ENCODE results near the gene EVI2B.
A peak's percentile ranks its signal among the peaks of the same experiment; 100 is the strongest.

EVI2B gene

DNA sequence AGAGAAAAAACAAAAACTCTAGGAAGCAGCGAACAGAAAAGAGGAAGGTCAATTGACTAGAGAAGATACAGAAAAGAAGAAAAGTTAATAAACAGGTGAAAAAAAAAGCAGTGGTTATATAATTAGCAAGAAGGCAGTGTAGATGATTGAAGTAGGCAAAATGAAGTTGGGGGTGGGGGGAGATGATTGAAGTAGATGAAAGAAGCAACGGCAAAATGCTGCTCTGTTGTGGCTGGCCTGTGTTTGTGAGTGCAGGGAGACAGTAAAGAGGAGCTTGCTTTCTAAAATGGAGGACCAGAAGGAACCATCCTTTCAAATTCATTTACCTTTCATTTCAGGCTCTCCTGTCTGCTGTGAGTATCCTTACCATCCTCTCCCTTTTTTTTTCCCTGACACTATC is 3.6 kb downstream of the EVI2B start:
- DNase-seq (ENCODE audit: low read depth) = peak; percentile 56
- peak overlapping the region; percentile 89 for H3K4me3 ChIP-seq (ENCODE audit: low read depth, low read length)
- TF ChIP-seq, protein P1, sequence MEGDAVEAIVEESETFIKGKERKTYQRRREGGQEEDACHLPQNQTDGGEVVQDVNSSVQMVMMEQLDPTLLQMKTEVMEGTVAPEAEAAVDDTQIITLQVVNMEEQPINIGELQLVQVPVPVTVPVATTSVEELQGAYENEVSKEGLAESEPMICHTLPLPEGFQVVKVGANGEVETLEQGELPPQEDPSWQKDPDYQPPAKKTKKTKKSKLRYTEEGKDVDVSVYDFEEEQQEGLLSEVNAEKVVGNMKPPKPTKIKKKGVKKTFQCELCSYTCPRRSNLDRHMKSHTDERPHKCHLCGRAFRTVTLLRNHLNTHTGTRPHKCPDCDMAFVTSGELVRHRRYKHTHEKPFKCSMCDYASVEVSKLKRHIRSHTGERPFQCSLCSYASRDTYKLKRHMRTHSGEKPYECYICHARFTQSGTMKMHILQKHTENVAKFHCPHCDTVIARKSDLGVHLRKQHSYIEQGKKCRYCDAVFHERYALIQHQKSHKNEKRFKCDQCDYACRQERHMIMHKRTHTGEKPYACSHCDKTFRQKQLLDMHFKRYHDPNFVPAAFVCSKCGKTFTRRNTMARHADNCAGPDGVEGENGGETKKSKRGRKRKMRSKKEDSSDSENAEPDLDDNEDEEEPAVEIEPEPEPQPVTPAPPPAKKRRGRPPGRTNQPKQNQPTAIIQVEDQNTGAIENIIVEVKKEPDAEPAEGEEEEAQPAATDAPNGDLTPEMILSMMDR (IDR thresholded peaks at IDR 0.05; ENCODE audit: insufficient read depth, low read depth, low read length, missing control alignments) = no peak

DNA sequence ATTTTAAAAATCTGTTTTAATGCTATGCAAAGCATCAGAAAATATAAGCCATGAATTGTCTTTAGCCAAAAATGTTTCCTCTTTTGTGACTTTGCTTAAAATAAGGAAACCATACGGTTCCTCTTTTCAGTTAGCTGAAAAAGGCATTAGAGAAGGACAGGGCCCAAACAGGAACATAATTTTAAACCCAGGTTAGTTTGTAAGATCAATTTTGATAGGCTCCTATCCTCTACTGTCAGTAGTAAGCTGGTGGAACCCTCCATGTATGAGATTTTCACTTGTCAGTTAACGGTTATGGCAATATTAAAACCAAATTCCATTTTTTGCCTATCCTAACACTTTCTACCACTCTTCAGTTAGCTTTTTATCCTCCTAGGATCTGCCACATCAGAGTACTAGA is 4.3 kb downstream of the EVI2B start:
- TF ChIP-seq, protein P1 (IDR thresholded peaks at IDR 0.05; ENCODE audit: insufficient read depth, low read depth, low read length, missing control alignments) = no peak
- DNase-seq (ENCODE audit: low read depth) = peak; percentile 75
- H3K4me3 ChIP-seq (ENCODE audit: low read depth, low read length) = peak overlapping the region; percentile 89

DNA sequence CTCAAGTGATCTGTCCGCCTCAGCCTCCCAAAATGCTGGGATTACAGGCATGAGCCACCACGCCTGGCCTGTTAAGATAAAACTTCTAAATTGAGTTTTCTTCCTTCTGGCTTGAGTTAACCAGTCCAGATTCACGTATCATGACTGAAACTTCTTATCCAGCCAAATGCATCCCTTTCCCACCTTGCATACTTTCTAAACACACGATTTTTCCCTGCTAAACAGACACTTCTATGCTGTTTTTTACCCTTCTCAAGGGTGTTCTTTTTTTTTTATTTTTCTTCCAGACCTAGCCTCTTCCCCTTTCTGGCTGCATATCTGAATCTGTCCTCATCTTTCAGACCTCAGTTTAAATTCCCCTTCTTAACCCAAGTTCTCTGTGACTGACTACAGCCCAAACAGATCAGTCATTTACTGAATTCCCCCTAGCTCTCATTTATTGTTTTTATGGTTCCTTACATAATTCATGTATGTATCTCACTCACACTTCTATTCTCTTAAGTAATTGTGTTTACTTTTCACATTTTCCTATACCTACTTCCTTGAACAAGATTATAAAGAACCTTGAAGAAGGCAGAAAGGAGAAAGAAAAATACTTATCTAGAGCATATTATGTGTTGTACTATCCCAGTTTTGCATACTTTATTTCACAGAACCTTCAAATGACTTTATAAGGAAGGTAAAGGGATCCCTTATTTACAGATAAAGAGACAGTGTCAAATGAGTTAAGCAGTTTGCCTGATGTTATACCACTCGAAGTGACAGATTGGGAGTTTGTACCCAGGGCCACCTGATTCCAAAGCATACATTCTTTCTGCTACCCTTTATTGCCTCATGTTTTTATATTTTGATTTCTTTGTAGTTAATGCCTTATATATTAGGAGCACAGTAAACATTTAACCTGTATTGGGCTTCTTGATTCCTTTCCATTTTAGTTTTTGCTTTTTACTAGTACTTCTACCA is 5.2 kb downstream of the EVI2B start:
- peak overlapping the region; percentile 89 for H3K4me3 ChIP-seq (ENCODE audit: low read depth, low read length)
- TF ChIP-seq, protein P1 (IDR thresholded peaks at IDR 0.05; ENCODE audit: insufficient read depth, low read depth, low read length, missing control alignments) = no peak
- DNase-seq (ENCODE audit: low read depth) = peak; percentile 70

- H3K4me3 ChIP-seq (ENCODE audit: low read depth, low read length) = peak overlapping the region; percentile 44; the same call in 1 of the 2 replicates
- no peak for DNase-seq (ENCODE audit: low read depth)
- TF ChIP-seq, protein P1 (IDR thresholded peaks at IDR 0.05; ENCODE audit: insufficient read depth, low read depth, low read length, missing control alignments) = no peak
Observed at GRCh38 chr17:31307640-31308039, 6.2 kb downstream of the EVI2B start.

DNA sequence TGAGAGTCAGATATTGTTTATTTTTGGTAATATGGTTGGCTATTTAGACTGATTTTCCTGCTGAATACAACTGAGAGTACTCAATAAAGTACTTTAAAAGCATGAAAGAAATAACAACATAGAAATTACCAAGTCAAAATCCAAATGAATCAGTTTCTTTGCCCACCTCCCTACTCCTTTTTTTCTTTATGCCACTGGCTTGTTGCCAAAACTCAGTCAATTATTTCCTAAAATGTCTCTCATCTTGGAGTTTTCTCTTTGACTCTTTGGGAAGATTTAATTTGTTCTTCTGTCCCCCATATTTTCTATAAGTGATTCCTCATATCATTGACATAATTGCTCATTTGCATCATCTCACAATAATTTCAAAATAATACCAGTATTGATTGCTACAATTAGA is 14.2 kb downstream of the EVI2B start:
- TF ChIP-seq, protein P1 (IDR thresholded peaks at IDR 0.05; ENCODE audit: insufficient read depth, low read depth, low read length, missing control alignments) = no peak
- no peak overlapping the region for H3K4me3 ChIP-seq (ENCODE audit: low read depth, low read length)
- DNase-seq (ENCODE audit: low read depth) = no peak

DNA sequence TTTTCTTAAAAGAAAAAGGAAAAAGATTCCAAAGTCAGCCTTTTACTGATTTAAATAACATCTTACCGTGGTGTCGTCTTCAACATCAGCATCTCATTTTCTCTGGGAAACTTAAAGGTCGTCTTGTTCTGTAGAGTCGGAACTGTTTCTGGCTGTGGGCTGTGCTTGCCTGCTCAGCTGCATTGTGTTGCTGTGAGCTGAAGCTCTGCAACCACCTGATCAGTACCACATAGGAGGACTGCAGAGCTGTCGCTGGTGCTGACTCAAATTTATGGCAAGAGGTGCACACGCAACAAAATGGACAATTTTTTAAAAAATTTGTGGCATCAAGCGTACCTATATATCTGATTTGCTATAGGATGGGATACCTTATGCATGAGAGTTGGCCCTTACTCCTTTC is 16.8 kb downstream of the EVI2B start, which contains the start of gene OMG:
OMG (minus strand) TSS at position 150 of the 400 bp plus-strand sequence. CDS start 908 bp downstream, outside the sequence.
- DNase-seq (ENCODE audit: low read depth) = no peak
- no peak within 1 kb of the TSS for H3K4me3 ChIP-seq (ENCODE audit: low read depth, low read length)
- TF ChIP-seq, protein P1 (IDR thresholded peaks at IDR 0.05; ENCODE audit: insufficient read depth, low read depth, low read length, missing control alignments) = no peak
